Stimulated activated CD4-positive, alpha-beta T cell treated with anti-CD3 and anti-CD28 coated beads, TNF-alpha, amount 100 ng/mL, for 24 hours (primary cell): ENCODE data around the gene VWCE.

Experiments used
- DNase-seq, 3 experiments: peaks; one replicate each; pipeline ENCODE4 v3.0.0-alpha.2; 2020; ENCODE audit warnings: low read depth in 3 of 3

Gene VWCE, protein sequence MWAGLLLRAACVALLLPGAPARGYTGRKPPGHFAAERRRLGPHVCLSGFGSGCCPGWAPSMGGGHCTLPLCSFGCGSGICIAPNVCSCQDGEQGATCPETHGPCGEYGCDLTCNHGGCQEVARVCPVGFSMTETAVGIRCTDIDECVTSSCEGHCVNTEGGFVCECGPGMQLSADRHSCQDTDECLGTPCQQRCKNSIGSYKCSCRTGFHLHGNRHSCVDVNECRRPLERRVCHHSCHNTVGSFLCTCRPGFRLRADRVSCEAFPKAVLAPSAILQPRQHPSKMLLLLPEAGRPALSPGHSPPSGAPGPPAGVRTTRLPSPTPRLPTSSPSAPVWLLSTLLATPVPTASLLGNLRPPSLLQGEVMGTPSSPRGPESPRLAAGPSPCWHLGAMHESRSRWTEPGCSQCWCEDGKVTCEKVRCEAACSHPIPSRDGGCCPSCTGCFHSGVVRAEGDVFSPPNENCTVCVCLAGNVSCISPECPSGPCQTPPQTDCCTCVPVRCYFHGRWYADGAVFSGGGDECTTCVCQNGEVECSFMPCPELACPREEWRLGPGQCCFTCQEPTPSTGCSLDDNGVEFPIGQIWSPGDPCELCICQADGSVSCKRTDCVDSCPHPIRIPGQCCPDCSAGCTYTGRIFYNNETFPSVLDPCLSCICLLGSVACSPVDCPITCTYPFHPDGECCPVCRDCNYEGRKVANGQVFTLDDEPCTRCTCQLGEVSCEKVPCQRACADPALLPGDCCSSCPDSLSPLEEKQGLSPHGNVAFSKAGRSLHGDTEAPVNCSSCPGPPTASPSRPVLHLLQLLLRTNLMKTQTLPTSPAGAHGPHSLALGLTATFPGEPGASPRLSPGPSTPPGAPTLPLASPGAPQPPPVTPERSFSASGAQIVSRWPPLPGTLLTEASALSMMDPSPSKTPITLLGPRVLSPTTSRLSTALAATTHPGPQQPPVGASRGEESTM

DNA sequence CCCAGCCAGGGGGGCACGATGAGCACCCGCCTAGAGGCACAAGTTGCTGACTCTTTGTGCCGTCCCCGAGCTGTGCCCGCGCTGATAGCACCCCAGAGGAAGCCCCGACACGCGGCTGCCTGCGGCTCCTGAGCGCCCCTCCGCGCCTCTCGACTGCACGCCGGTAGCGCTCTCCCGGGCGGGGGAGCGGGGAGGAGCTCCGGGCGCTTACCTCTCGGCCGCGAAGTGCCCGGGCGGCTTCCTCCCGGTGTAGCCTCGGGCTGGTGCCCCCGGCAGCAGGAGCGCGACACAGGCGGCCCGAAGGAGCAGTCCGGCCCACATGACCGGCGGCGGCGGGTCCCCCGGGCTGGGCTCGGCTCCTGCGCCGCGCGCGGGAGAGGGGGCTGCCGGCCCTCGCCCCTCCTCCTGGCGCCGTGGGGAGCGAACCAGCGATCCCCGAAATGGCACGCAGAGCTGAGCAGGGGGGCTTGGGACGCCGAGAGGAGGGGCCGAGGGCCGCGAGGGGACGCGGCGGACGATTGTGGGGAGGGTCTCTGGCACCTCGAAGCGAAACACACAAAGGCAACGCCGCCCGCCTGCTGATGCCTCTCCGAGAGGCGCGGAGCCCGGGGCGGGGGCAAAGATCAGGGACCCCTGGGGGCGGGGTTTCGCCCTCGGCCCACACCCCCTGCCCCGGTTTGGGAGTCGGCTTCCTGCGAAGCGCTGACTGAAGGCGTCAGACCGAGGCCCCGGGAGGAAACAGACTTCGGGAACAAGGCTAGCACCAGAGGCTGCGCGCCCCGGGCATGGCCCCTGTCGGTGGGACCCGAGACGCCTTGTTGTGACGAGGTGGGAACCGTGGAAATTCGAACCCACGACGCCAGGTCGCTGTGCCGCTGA is at the start of gene VWCE:
VWCE (minus strand) TSS at position 600 of the 879 bp plus-strand sequence; CDS start at position 321, 279 bp downstream.
- DNase-seq, result peak; percentile 39 to 75 (median 63)

DNA sequence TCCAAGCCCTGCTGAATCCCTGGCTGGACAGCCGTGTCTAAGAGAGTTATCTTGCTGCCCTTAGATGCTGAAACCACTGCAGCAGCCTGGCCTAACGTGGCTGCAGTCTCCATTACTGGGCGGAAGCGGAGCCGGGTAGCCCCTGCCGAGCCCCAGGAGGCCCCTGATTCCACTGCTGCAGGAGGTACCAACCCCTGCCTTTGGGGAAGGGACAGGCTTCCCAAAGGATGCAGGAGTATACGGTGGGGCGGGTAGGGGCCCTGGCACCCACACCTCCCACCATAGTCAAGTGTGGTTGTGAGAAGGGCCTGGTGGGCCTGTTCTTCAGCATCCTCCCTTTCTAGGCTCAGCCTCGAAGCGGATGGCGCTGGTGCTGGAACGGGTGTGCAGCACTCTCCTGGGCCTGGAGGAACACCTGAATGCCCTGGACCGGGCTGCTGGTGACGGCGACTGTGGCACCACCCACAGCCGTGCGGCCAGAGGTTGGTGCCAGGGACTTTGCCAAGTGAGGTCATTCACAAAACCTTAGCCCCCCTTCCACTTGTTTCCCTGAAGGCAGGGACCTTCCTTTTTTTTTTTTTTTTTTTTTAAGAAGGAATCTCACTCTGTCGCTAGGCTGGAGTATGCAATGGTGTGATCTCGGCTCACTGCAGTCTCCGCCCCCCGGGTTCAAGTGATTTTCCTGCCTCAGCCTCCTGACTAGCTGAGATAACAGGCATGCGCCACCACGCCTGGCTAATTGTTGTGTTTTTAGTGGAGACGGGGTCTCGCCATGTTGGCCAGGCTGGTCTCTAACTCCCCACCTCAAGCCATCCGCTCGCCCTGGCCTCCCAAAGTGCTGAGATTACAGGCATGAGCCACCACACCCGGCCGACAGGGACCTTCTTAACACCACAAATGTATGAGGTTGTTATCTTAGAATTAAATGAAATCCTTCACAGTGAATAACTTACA is 49.0 kb upstream of the VWCE start:
- no peak for DNase-seq

DNA sequence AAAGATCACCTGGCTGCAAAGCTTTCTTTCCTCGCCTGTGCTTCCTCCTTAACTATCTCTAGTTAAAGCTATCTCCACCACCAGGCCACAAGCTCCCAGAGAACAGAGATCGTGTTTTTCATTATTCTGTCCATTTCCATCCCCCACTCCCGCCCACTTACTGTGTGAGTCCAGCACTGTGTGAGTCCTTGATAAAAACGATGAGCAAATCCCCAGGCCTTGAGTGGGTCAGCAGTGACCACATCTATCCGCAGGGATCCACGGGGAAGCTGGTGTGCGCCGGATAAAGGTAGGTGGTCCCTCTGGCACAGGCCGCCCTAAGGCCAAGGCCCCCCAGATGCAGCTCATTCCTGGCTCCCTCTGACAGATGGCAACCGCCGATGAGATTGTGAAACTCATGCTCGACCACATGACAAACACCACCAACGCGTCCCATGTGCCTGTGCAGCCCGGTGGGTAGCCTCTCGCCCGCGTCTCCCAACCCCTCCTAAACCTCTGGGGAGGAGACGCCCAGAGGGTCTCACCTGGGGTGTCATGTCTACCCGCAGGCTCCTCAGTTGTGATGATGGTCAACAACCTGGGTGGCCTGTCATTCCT is 47.2 kb upstream of the VWCE start:
- DNase-seq, result no peak

DNA sequence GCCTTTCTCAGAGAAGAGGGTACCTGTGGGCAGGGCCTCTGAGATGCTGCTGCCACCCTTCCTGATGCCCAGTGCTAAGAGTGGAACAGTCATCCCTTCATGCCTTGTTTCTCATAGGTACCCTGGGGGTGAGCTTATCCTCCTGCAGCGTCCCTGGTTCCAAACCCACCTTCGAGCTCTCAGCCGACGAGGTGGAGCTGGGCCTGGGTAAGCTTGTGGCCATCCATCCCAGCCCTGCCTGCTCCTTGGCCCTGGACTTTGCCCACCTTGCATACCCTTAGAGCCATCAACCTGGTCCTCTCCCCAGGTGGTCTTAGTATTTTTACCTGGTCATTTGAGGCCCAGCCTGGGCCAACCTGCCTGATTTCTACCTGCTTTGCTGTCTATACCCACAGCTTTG is 46.6 kb upstream of the VWCE start:
- DNase-seq, result no peak

DNA sequence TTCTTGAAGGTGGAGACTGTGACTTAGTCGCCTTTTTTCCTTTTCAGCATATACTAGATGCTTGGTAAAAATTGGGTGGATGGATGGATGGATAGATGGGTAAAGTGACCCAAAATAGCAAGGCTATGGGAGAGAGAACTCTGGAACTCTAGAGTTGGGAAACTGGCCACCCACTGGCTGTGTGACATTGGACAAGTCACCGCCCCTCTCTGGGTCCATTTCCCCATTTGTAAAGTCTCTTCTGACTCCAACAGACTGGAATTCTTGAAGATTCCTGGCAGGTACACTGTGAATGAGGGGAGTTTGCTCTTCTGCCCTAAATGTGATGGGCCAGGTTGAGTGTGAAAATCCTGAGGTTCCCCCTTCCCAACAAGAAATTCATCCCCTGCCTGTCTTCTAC is 45.9 kb upstream of the VWCE start:
- no peak for DNase-seq

DNA sequence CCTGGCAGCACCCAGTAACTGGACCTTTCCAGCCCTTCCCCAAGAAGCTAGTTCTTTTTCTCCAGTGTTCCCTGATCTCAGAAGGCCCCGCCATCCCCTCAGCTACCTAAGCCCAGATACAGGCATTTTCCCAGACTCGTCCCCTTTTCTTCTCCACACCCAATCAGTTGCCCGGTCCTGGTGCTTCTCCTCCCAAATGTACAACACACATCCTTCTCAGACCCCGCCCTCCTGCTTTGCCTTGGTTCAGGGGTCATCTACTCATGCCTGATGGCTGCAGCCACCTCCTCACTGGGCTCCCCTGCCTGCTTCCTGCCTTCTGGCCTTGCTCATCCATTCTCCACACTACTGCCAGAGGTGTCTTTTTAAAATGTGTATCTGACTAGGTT is 44.4 kb upstream of the VWCE start:
- DNase-seq, result no peak

DNA sequence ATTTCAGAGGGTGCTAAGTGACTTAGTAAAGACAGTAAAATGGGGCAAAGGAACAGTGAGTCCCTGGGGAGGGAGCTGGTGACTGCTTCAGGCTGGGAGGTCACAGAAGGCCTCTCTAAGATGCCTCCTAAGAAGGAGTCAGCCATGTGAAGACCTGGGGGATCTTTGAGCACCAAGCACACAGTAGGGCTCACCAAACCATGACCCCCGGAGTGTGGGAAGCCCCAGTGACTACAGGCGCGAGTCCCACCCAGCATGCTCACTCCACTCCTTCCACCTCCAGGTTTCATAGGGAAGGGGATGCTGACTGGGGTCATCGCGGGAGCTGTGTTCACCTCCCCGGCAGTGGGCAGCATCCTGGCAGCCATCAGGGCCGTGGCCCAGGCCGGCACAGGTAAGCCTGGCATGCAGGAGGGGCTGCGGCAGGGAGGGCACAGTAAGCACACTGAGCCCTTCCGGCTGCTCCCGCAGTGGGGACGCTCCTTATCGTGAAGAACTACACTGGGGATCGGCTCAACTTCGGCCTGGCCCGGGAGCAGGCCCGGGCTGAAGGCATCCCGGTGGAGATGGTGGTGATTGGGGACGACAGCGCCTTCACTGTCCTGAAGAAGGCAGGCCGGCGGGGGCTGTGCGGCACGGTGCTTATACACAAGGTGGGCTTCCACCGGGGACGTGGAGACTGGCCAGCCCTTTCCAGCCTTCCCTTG is 43.8 kb upstream of the VWCE start:
- DNase-seq, result no peak

DNA sequence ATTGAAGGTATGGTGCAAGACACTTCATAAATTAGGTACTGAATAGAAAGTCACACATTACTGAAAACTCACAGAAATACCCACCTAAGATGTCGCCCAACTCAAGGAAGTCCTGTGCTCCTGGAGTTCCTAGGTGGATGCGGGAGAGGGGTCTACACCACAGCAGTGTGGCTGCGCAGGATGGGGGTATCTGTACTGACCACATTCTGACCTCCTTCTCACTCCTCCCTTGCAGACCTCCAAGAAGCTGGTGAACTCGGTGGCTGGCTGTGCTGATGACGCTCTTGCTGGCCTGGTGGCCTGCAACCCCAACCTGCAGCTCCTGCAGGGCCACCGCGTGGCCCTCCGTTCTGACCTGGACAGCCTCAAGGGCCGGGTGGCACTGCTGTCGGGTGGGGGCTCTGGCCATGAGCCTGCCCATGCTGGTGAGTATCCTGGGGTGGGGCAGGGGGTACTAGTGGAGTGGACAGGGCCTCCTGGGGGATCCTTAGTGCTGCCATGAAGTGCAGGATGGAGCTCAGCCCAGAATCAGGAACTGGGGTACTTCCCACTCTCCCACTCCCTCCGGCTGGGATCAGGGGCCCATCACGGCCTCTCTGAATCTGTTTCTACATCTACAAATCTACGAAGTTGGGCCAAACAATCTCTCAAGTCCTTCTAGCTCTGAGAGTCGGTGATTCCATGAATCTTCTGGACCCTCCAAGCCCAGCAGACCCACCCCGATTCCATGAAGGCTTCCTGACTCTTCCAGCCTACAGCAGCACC is 42.8 kb upstream of the VWCE start:
- DNase-seq, result no peak

DNA sequence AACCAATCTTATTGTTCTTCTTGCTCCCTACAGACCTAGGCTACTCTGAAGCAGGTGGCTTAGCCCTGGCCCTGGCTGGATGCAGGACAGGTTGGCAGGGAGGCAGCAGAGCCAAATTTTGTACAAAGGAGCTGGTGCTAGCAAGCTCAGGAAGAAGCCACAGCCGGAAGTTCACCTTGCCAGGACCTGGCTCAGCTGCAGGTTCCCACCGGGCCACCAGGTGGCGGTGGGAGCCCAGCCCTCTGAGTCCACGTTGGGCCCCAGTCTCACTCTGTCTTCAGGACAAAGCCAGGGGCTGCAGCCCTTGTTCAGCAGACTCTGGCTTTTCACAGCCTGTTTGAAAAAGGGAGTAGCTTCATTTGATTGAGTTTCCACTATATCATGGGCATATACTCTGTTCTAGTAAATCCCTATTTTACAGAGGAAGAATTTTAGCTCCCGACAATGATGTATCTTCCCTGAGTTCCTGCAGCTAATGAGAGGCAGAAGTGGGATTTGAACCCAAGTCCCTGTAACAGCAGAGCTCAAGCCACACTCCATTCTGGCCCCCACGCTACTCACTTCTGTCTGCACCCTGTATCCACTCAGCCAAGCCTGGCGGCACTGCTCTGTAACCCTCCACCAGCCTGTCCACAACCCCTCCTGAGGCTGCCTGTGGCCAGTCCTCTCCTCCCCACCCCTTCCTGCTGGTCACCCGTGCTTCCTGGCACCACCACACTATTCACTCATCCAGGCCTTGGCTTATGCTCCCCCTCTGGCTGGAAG is 41.2 kb upstream of the VWCE start:
- peak; percentile 68 to 81 (median 70) for DNase-seq

DNA sequence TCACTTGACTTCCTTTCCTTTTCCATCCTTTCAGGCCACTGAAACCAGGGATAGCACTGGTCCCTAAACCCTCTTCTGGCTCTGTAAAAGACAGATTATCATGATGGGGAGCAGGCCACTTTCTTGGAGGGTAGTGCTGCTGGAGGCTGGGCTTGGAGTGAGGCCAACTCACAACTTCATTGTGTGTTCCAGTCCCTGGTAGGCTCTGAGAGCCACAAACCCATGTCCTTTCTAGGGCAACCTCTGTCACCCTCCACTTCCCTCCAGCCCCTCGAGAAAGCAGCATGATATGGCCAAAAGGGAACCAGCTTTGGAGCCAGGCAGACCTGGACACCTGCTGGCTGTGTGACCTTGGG is 40.2 kb upstream of the VWCE start:
- DNase-seq, result no peak

DNA sequence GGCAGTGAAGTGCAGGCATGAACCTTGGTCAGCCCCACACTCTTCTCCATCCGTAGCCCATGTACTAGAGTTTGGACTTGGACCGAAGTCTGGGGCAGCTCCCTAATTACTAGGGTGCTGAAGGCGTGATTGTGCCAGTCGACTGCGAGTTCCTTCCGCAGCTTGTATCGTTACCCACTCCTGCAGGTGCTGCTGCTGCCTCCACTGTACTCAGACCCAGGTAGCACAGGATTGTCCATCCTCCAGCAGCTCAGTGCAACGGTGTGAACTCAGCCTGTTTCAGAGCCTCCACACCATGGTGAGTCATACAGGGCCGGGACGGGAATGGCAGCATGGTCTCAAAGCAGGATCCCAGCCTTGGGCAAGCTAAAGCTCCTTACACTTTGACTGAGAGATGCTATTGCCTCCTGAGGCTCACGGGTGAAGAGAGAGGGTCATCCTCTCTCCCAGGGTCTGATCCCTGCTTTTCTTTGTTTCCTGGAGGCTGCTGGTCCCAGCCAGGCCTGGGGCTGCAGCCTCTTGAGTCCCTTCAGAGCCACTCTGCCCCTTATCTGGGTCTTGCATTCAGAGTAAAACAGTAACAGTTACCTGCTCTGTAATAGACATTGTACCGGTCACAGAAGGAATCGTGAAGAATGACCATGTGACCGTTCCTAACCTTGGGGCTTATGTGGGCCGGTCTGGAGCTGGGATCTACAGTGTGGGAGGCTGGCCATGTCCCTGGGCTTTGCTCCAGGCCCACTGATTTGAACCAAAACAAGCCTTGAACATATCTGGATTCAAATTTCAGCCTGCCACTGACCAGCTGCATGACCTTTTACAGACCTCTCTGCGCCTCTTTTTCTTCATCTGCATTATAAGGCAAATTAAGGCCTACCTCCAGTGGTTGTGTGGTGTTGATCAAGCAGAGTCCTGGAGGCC is 39.6 kb upstream of the VWCE start:
- no peak for DNase-seq

DNA sequence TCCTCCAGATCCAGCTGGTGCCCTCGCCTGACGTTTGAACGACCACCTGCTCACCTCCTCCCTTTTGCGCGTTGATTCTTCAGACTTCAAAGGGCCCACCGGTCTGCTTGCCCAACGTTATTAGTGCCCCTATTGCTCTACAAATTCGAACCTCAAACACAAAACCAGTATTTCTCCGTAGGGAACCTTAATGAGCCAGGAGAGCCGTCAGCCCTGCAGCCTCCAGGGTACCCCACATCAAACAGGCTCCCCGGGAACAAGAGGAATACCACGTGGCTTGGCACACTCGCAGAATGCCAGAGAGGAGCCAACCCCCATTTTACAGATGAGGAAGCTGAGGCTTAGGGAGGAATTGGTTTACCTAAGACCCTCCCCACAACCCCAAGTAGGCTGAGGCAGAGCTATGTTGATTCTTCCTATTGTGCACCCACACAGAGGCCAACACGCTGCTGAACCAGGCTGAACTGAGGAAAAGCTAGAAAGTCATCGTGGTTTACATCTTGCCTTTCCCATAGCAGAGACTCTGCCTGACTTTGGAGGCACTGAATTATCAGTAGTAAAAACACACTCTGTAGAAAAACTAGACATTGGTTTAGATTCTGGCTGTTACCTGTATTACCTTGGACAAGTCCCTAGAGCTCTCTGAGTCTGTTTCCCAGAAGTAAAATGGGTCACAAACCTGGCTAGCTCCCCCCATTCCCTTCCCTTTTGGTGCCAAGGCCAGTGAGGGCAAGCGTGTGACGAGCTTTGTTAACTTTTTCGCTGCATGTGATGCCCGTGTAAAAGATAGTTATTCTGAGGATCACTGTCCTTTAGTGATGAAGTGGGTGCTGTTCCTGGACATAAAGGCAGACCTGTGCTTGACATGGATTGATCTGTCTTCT is 38.7 kb upstream of the VWCE start:
- DNase-seq, result peak in 1 of 3 experiments; percentile 12

DNA sequence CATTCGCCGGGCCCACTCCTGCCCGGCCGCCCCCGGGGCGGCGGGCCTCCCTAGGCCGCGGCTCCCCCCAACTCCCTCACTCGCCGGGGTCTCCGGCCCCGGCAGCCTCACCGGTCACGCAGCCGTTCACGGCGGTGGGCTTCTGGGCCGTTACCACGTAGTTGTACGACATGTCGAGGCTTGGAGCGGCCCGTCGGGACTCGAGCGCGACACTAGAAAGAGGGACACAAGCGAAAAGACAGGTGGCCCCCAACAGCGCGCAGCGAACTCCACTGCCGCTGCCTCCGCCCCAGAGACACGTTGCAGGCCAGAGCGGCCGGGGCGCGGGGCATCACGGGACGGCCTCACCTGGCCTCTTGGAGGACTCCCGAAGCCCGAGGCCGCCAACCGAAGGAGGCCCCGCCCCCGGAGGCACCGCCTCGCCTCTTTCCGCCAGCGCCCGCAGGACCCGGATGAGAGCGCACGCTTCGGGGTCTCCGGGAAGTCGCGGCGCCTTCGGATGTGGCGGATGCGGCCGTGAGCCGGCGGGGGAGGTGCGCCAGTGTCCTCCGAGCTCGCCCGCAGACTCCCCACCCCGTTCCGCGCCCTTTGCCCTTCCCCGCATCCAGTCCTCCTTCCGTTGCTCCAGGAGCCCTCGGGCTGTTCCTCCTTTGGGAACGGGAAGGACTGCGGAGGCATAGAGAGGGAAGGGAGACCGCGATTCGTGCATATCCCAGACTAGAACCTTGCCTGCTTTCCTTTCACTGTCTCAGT is 37.9 kb upstream of the VWCE start, which contains the start of the genes DDB1 and TKFC:
DDB1 (minus strand) TSS at position 309 of the 753 bp plus-strand sequence; CDS start at position 172, 137 bp downstream.
TKFC (plus strand) TSS at position 432 of the 753 bp plus-strand sequence. CDS start 1,501 bp downstream, outside the sequence.
- peak; percentile 92 to 97 (median 96) for DNase-seq

DNA sequence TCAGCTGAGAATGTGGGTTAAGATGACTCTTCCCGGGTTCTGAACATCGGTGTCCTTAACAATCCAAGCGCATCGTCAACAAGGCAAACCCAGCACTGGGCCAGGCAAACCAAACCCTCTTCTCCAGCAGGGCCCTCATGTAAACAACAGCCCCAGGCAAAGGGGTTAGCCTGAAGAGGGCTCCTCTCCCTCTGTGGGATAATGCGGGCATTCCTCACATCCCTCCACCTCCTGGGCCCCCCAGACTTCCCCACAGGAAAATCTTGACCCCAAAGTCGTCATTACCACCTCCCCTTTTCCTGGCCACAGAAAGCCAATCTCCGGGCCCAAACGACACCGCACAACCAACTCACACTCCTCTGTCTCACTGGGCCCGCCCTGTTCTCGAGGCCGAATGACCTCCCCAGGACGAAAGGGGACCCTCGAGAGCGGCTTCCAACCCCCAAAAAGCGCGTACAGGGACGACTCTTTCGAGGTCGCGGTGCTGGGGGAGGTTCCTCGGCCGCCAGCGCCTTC is 37.2 kb upstream of the VWCE start:
- DNase-seq, result no peak

DNA sequence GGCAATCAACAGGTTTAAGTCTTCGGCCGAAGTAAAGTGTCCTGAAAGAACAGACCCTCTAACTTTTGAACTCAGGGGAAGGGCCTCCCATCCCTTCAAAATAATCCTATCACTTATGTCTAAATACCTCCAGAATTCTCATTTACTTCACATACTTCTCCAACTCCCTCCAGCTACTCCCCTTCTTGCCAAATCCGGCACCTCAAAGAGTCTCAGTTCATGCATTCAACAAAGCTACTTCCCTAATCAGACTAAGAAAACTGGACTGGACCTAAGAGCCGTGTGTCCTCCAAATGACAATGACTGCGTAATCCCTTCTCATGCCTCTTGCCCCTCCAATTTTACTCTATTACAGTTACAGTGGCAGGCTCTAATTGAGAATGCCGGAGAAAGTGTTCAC is 36.5 kb upstream of the VWCE start:
- no peak for DNase-seq
